Right lobe of liver (tissue), 4 donors: ENCODE measurements around the gene DMP1.

Experiments used
- POLR2A ChIP-seq: fragments of 450-650 bp; IDR thresholded peaks from one replicate; pipeline ENCODE4 v1.6.1; 2017; ENCODE audit warnings: antibody characterized with exemption, mild to moderate bottlenecking
- TF ChIP-seq, protein P1 (sequence below), 4 donors: fragments of 200-600 bp in 3 of 4; fragments of 450-650 bp in 1 of 4; IDR thresholded peaks; one replicate each; pipeline versions ENCODE4 v1.5.1 to v1.8.0; 2016 to 2022; ENCODE audit warnings: antibody characterized with exemption in 4 of 4, mild to moderate bottlenecking in 2 of 4
- donor health status: DM: no; HTN: no; CAD: no.
- donor health status: DM: no; HTN: no; CAD: no.
- donor health status: DM: no; HTN: yes; CAD: no.

- no peak for TF ChIP-seq POLR2A
- TF ChIP-seq, protein P1, sequence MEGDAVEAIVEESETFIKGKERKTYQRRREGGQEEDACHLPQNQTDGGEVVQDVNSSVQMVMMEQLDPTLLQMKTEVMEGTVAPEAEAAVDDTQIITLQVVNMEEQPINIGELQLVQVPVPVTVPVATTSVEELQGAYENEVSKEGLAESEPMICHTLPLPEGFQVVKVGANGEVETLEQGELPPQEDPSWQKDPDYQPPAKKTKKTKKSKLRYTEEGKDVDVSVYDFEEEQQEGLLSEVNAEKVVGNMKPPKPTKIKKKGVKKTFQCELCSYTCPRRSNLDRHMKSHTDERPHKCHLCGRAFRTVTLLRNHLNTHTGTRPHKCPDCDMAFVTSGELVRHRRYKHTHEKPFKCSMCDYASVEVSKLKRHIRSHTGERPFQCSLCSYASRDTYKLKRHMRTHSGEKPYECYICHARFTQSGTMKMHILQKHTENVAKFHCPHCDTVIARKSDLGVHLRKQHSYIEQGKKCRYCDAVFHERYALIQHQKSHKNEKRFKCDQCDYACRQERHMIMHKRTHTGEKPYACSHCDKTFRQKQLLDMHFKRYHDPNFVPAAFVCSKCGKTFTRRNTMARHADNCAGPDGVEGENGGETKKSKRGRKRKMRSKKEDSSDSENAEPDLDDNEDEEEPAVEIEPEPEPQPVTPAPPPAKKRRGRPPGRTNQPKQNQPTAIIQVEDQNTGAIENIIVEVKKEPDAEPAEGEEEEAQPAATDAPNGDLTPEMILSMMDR (IDR thresholded peaks at IDR 0.05), result no peak
These were observed 48.3 kb downstream of the DMP1 start for GRCh38 chr4:87698394-87698793.
